Measurements from ENCODE around the gene ADSS1.

- TF ChIP-seq EZH2 (IDR thresholded peaks at IDR 0.05): no peak
- no peak for TF ChIP-seq CTCF (IDR thresholded peaks at IDR 0.05 in 2 of 3, conservative IDR thresholded peaks at IDR 0.05 in 1 of 3; ENCODE audit: borderline replicate concordance in 1 of 3, insufficient read depth in 1 of 3, low read depth in 2 of 3, low read length in 2 of 3)
- no peak for TF ChIP-seq EGR1 (IDR thresholded peaks at IDR 0.05; ENCODE audit: low read depth)
- TF ChIP-seq ZNF274 (IDR thresholded peaks at IDR 0.05; ENCODE audit: low read depth, low read length): no peak
- no peak for TF ChIP-seq REST (IDR thresholded peaks at IDR 0.05; ENCODE audit: low read depth)
- no peak for TF ChIP-seq SIN3A (IDR thresholded peaks at IDR 0.05; ENCODE audit: low read depth)
- TF ChIP-seq ATF3 (IDR thresholded peaks at IDR 0.05): no peak
- TF ChIP-seq EZH2phosphoT487 (IDR thresholded peaks at IDR 0.05; ENCODE audit: borderline replicate concordance): no peak
- TF ChIP-seq ELF1 (IDR thresholded peaks at IDR 0.05; ENCODE audit: borderline replicate concordance, low read depth): no peak
- TF ChIP-seq ZFX (IDR thresholded peaks at IDR 0.05): no peak
These were observed 14.5 kb downstream of the ADSS1 start for GRCh38 chr14:104738375-104739019.
